Fibroblast of the aortic adventitia (primary cell): Measurements from ENCODE around the gene PRORP. TPM values are rescaled to one million over a fixed set of nuclear protein-coding genes. Genes with fewer than 3 reads are reported as not detected.

Experiments used
- DNase-seq: peaks from one replicate; pipeline ENCODE4 v3.0.0-alpha.2; 2010; ENCODE audit warnings: low read depth
- H3K4me3 ChIP-seq: 2 replicates; pipeline ENCODE4 v1.5.1; 2011; ENCODE audit warnings: low read depth, mild to moderate bottlenecking, control low read depth, low read length, moderate library complexity
- total RNA-seq: library from RNA; depleted of rRNA; stranded (reverse); fragments of >200 nt; gene quantifications from 2 replicates; pipeline ENCODE4 v1.2.3, GENCODE V29; 2012; ENCODE audit warnings: low replicate concordance
- TF ChIP-seq, protein P1 (sequence below): IDR thresholded peaks from 2 replicates; pipeline ENCODE4 v1.5.1; 2011; ENCODE audit warnings: mild to moderate bottlenecking, low read length, control low read depth, inconsistent platforms; ENCODE audit not compliant: insufficient read depth

The PRORP gene
- total RNA-seq, 1 donor, result 36.2 TPM

DNA sequence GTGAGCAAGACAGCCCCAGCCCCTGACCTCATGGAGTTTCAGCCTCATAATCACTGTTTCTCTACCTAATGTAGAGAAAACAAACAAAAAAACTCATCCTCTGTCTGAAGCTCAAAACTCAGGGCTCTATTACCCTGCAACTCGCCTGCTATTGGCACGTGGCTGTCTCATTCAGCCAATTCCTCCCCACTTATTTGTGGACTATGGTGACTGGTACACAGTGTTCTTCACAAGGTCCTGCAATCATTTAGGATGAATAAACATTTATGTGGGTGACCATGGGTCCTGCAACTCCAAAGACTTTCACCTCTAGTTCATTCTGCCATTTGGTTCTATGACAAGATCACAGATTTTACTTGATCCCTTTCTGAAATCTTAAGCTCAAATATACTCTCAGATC, 5.2 kb upstream of the PRORP start:
- no peak overlapping the region for H3K4me3 ChIP-seq
- TF ChIP-seq, protein P1, sequence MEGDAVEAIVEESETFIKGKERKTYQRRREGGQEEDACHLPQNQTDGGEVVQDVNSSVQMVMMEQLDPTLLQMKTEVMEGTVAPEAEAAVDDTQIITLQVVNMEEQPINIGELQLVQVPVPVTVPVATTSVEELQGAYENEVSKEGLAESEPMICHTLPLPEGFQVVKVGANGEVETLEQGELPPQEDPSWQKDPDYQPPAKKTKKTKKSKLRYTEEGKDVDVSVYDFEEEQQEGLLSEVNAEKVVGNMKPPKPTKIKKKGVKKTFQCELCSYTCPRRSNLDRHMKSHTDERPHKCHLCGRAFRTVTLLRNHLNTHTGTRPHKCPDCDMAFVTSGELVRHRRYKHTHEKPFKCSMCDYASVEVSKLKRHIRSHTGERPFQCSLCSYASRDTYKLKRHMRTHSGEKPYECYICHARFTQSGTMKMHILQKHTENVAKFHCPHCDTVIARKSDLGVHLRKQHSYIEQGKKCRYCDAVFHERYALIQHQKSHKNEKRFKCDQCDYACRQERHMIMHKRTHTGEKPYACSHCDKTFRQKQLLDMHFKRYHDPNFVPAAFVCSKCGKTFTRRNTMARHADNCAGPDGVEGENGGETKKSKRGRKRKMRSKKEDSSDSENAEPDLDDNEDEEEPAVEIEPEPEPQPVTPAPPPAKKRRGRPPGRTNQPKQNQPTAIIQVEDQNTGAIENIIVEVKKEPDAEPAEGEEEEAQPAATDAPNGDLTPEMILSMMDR, result no peak
- DNase-seq, result no peak

DNA sequence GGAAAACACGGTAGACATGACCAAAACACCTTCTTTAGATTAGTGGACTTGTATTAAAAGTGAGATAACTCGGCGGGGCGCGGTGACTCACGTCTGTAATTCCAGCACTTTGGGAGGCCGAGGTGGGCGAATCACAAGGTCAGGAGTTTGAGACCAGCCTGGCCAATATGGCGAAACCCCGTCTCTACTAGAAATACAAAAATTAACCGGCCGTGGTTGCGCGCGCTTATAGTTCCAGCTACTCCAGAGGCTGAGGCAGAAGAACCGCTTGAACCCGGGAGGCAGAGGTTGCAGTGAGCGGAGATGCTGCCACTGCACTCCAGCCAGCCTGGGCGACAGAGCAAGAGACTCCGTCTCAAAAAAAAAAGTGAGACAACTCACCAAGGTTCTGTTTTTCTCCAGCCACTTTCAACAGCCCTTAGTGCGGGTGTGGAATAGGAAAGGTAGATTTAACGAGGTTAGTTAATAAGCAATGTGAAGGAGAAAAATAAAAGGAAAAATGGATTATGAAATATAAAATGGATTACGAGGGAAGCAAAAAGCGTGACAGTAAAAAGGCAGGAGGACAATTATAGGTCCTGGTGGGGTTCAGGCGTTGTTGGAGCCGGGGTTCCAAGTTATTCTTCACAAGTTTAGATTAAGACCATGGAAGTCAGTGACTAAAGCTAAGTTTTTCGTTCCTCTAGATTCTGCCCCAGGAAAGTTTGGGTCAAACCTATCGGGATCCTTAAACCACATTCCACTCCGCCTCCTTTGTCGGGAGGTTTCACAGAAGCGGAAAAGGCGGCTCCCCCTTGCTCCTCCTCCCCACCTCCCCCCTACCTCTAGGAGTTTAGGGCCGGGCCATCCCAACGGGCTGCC, 1.1 kb upstream of the PRORP start:
- peak overlapping the region; percentile 89 for H3K4me3 ChIP-seq
- TF ChIP-seq, protein P1, result no peak
- DNase-seq, result peak; percentile 32

DNA sequence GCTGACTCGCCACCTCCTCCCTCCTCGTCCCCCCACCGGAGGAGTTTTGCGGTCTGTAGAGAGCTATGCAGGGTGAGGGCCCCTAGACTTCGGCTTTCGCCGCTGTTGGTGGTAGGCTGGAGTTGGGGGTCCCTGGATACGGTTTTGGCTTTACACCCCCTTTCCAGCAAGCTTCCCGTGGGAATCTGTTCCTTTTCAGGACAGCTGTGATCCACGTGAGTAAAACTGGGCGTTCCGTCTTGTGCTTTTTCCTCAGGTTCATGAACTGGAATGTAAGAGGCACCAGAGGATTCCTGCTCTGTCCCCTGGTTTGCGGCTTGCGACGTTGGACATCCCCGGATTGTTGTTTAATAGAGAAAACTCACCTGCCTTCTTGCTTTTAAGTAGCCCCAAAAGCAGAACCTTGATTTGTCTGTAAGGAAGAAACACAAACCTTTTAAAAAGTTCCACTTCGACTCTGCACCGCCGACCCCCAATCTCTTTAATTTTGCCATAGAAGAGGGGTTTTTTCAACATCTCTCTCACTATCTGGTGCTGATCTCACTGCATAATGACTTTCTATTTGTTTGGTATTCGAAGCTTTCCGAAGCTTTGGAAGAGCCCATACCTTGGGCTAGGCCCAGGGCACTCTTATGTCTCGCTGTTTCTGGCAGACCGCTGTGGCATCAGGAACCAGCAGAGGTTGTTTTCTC, 490 bp downstream of the PRORP start:
- TF ChIP-seq, protein P1, result no peak
- peak; percentile 48 for DNase-seq
- H3K4me3 ChIP-seq, result peak overlapping the region; percentile 89

DNA sequence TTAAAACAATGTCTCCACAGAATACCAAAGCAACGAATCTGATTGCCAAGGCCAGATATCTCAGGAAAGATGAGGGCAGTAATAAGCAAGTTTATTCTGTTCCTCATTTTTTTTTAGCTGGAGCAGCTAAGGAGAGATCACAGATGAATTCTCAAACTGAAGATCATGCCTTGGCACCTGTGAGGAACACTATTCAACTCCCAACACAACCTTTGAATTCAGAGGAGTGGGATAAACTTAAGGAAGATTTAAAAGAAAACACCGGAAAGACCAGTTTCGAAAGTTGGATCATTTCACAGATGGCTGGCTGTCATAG, 994 bp downstream of the PRORP start:
- H3K4me3 ChIP-seq, result peak overlapping the region; percentile 89
- DNase-seq, result no peak
- TF ChIP-seq, protein P1, result no peak

DNA sequence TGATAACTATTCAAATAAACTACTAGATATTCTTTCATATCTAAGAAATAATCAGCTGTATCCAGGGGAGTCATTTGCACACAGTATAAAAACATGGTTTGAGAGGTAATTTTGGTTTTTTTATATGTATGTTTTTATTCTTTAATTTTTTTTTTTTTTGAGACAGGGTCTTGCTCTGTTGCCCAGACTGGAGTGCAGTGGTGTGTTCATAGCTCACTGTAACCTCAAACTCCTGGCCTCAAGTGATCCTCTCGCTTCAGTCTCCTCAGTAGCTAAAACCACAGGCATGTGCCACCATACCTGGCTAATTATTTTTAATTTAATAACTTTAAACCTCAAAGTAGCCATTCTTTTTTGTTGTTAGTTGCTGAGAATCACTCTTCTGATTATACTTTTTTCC, 1.8 kb downstream of the PRORP start:
- TF ChIP-seq, protein P1, result no peak
- no peak overlapping the region for H3K4me3 ChIP-seq
- no peak for DNase-seq

DNA sequence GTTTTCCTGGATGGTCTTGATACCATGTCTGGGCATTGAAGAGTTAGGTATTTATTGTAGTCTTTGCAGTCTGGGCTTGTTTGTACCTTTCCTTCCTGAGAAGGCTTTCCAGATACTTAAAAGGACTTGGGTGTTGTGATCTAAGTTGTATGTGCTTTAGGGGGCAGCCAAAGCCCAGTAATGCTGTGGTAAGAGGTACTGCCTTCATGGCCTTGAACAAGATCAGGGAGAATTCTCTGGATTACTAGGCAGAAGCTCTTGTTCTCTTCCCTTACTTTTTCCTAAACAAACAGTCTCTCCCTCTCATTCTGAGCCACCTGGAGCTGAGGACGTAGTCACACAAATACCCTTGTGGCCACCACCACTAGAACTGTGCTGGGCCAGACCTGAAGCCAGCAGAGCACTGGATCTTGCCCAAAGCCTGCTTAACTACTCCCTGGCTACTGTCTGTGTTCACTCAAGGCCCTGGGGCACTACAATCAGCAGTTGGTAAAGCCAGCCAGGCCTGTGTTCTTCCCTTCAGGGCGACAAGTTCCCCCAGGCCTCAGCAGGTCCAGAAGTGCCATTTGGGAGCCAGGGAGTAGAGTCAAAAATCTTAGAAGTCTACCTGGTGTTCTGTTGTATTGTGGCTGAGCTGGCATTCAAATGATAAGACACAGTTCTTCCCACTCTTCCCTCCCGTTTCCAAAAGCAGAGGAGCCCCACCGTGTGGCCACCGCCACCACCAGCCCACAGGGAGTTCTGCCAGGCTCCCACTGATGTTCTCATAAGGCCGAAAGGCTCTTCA, 11.4 kb downstream of the PRORP start:
- TF ChIP-seq, protein P1, result no peak
- DNase-seq, result no peak
- H3K4me3 ChIP-seq, result no peak overlapping the region
